ENCODE data around the gene ATP2C1.
"Not testable (repeated sequence)": the region's sequence is repeated elsewhere in the genome, so short reads cannot be mapped to it uniquely, and the experiment has no call there.

ATP2C1 gene

DNA sequence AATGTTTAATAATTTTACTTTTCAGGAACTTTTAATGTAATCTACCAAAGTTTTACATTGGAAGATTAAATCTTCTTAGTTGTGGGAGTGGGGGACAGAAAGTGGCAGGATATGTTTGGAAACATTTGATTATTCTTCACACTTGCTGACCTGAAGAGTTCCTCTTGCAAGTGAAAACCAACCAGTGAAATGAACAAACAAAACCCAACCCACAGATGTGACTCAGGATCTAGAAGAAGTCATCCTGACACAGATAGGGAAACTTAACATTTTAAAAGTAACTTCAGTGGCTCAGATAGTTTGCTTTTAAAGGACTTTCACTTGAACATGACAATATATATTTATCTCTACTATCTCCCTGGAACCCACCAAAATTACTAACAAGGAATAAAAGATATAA, 77.3 kb downstream of the ATP2C1 start:
- H3K4me3 ChIP-seq (ENCODE audit: control insufficient read depth in 1 of 7, extremely low read depth in 1 of 7, insufficient read depth in 4 of 7, low read depth in 2 of 7, low read length in 6 of 7), result no peak overlapping the region
- H3K4me1 ChIP-seq (ENCODE audit: control extremely low read depth in 1 of 4, control insufficient read depth in 4 of 4, insufficient read depth in 4 of 4, low read length in 3 of 4), result no peaks in the 10 kb centered on the region
- H3K27ac ChIP-seq (ENCODE audit: insufficient read depth in 1 of 2, low read depth in 1 of 2, low read length in 2 of 2, poor library complexity in 1 of 2, severe bottlenecking in 2 of 2), result no peak overlapping the region
- H3K27me3 ChIP-seq (replicated peaks in 2 of 5; ENCODE audit: control insufficient read depth in 4 of 5, insufficient read depth in 5 of 5, low read length in 4 of 5), result no peaks in the 10 kb centered on the region
- POLR2A ChIA-PET, result no interaction called here
- no peak for DNase-seq
- H3K9me3 ChIP-seq (ENCODE audit: control extremely low read depth in 1 of 5, control insufficient read depth in 4 of 5, insufficient read depth in 2 of 5, low read depth in 1 of 5, low read length in 4 of 5), result peaks cover 0 to 4% (median 3%) of the 10 kb centered on the region in 5 experiments
- peaks cover 8 to 81% (median 35%) of the 10 kb centered on the region in 4 experiments for H3K36me3 ChIP-seq (ENCODE audit: control insufficient read depth in 4 of 4, insufficient read depth in 4 of 4, low read length in 3 of 4)
- CTCF ChIA-PET, result interaction anchor here (1.0 kb wide), 1 partner anchor 11 kb away, joined by 4 read pairs; no protein-coding TSS in a partner anchor

DNA sequence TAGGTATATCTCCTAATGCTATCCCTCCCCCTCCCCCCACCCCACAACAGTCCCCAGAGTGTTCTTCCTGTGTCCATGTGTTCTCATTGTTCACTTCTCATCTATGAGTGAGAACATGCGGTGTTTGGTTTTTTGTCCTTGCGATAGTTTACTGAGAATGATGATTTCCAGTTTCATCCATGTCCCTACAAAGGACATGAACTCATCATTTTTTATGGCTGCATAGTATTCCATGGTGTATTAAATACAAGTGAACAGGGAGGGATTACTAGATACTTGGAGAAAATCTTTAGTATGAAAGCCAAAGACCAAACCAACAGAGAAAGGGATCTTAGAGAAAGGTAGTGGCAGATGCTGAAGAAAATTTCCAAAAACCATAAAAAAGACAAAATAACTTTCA, 78.7 kb downstream of the ATP2C1 start:
- H3K27ac ChIP-seq (ENCODE audit: insufficient read depth in 1 of 2, low read depth in 1 of 2, low read length in 2 of 2, poor library complexity in 1 of 2, severe bottlenecking in 2 of 2); H3K27me3 ChIP-seq (replicated peaks in 2 of 5; ENCODE audit: control insufficient read depth in 4 of 5, insufficient read depth in 5 of 5, low read length in 4 of 5); H3K9me3 ChIP-seq (ENCODE audit: control extremely low read depth in 1 of 5, control insufficient read depth in 4 of 5, insufficient read depth in 2 of 5, low read depth in 1 of 5, low read length in 4 of 5); POLR2A ChIA-PET; DNase-seq; H3K4me3 ChIP-seq (ENCODE audit: control insufficient read depth in 1 of 7, extremely low read depth in 1 of 7, insufficient read depth in 4 of 7, low read depth in 2 of 7, low read length in 6 of 7); CTCF ChIA-PET; H3K4me1 ChIP-seq (ENCODE audit: control extremely low read depth in 1 of 4, control insufficient read depth in 4 of 4, insufficient read depth in 4 of 4, low read length in 3 of 4): not testable (repeated sequence)
- peaks cover 8 to 81% (median 38%) of the 10 kb centered on the region in 4 experiments for H3K36me3 ChIP-seq (ENCODE audit: control insufficient read depth in 4 of 4, insufficient read depth in 4 of 4, low read length in 3 of 4)
- WGBS (ENCODE audit: insufficient coverage), result no CpG with 5 or more reads among the region's 2 CpGs

DNA sequence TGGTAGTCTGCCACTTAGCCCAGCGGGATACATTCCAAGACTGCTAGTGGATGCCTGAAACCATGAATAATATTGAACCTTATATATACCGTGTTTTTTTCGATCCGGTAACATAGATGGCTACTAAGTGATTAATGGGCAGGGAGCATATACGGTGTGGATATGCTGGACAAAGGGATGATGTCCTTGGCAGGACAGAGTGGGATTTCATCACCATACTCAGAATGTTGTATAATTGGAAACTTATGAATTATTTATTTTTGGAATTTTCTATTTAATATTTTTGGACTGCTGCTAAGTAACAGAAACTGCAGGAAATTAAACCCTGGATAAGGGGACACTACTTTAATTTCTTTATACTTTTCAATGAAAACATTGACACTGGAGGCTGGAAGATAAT, 79.5 kb downstream of the ATP2C1 start:
- WGBS (ENCODE audit: insufficient coverage), result 100% methylated on average over 2 of the region's 5 CpGs
- CTCF ChIA-PET, result no interaction called here
- no peak overlapping the region for H3K4me3 ChIP-seq (ENCODE audit: control insufficient read depth in 1 of 7, extremely low read depth in 1 of 7, insufficient read depth in 4 of 7, low read depth in 2 of 7, low read length in 6 of 7)
- no peak overlapping the region for H3K27ac ChIP-seq (ENCODE audit: insufficient read depth in 1 of 2, low read depth in 1 of 2, low read length in 2 of 2, poor library complexity in 1 of 2, severe bottlenecking in 2 of 2)
- peaks cover 6 to 80% (median 41%) of the 10 kb centered on the region in 4 experiments for H3K36me3 ChIP-seq (ENCODE audit: control insufficient read depth in 4 of 4, insufficient read depth in 4 of 4, low read length in 3 of 4)
- H3K9me3 ChIP-seq (ENCODE audit: control extremely low read depth in 1 of 5, control insufficient read depth in 4 of 5, insufficient read depth in 2 of 5, low read depth in 1 of 5, low read length in 4 of 5), result peaks cover 0 to 4% (median 3%) of the 10 kb centered on the region in 5 experiments
- H3K27me3 ChIP-seq (replicated peaks in 2 of 5; ENCODE audit: control insufficient read depth in 4 of 5, insufficient read depth in 5 of 5, low read length in 4 of 5), result no peaks in the 10 kb centered on the region
- H3K4me1 ChIP-seq (ENCODE audit: control extremely low read depth in 1 of 4, control insufficient read depth in 4 of 4, insufficient read depth in 4 of 4, low read length in 3 of 4), result no peaks in the 10 kb centered on the region
- POLR2A ChIA-PET, result no interaction called here
- DNase-seq, result no peak

DNA sequence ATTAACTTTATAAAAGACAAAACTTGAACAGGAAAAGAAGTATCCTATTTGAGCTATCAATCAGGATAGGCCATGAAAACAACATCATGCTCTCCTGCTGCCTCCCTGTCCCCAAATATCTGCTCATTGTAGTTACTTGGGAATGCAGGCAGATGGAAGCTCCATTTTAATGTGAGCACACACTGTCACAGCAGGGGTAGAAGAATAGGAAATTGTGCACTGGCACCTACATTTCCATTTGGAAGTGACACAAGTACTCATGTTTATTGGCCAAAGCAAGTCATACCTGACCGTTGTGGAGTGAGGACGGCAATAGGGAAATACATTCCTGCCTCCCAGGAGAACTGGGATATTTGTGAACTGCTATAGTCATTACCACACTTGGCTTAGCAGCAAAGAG, 80.3 kb downstream of the ATP2C1 start:
- CTCF ChIA-PET, result interaction anchor here (0.7 to 1.2 kb wide), 4 partner anchors 9 to 272 kb away, joined by 3 read pairs; no protein-coding TSS in a partner anchor
- no peak for DNase-seq
- POLR2A ChIA-PET, result interaction anchor here (0.5 kb wide), 1 partner anchor 58 kb away, joined by 3 read pairs; no protein-coding TSS in a partner anchor
- Histone ChIP-seq H3K36me3 (ENCODE audit: control insufficient read depth in 4 of 4, insufficient read depth in 4 of 4, low read length in 3 of 4) (peaks cover 3 to 72% (median 42%) of the 10 kb centered on the region in 4 experiments), H3K27me3 (replicated peaks in 2 of 5; ENCODE audit: control insufficient read depth in 4 of 5, insufficient read depth in 5 of 5, low read length in 4 of 5) (no peaks in the 10 kb centered on the region), H3K9me3 (ENCODE audit: control extremely low read depth in 1 of 5, control insufficient read depth in 4 of 5, insufficient read depth in 2 of 5, low read depth in 1 of 5, low read length in 4 of 5) (peaks cover 0 to 4% (median 3%) of the 10 kb centered on the region in 5 experiments), H3K4me3 (ENCODE audit: control insufficient read depth in 1 of 7, extremely low read depth in 1 of 7, insufficient read depth in 4 of 7, low read depth in 2 of 7, low read length in 6 of 7) (no peak overlapping the region), H3K4me1 (ENCODE audit: control extremely low read depth in 1 of 4, control insufficient read depth in 4 of 4, insufficient read depth in 4 of 4, low read length in 3 of 4) (no peaks in the 10 kb centered on the region), H3K27ac (ENCODE audit: insufficient read depth in 1 of 2, low read depth in 1 of 2, low read length in 2 of 2, poor library complexity in 1 of 2, severe bottlenecking in 2 of 2) (no peak overlapping the region)
- 100% methylated on average over 1 of the region's 2 CpGs for WGBS (ENCODE audit: insufficient coverage)

DNA sequence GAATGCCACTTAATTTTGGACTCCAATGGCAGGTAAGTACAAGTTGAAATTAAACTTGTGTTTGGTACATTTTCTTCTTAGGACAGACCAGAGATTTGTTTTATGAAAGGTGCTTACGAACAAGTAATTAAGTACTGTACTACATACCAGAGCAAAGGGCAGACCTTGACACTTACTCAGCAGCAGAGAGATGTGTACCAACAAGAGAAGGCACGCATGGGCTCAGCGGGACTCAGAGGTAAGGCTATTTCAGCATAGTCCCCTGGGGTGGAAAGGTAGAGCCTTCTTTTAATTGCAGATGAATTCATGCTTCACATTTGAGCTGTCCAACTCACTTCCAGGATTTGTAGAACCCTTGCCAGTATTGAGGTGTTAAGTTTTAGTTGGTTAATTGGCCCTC, 81.4 kb downstream of the ATP2C1 start:
- H3K36me3 ChIP-seq (ENCODE audit: control insufficient read depth in 4 of 4, insufficient read depth in 4 of 4, low read length in 3 of 4), result peaks cover 3 to 71% (median 44%) of the 10 kb centered on the region in 4 experiments
- H3K4me1 ChIP-seq (ENCODE audit: control extremely low read depth in 1 of 4, control insufficient read depth in 4 of 4, insufficient read depth in 4 of 4, low read length in 3 of 4), result no peaks in the 10 kb centered on the region
- no peak for DNase-seq
- no peak overlapping the region for H3K27ac ChIP-seq (ENCODE audit: insufficient read depth in 1 of 2, low read depth in 1 of 2, low read length in 2 of 2, poor library complexity in 1 of 2, severe bottlenecking in 2 of 2)
- H3K4me3 ChIP-seq (ENCODE audit: control insufficient read depth in 1 of 7, extremely low read depth in 1 of 7, insufficient read depth in 4 of 7, low read depth in 2 of 7, low read length in 6 of 7), result no peak overlapping the region
- 100% methylated on average over 3 of the region's 3 CpGs for WGBS (ENCODE audit: insufficient coverage)
- H3K9me3 ChIP-seq (ENCODE audit: control extremely low read depth in 1 of 5, control insufficient read depth in 4 of 5, insufficient read depth in 2 of 5, low read depth in 1 of 5, low read length in 4 of 5), result peaks cover 0 to 4% (median 3%) of the 10 kb centered on the region in 5 experiments
- H3K27me3 ChIP-seq (replicated peaks in 2 of 5; ENCODE audit: control insufficient read depth in 4 of 5, insufficient read depth in 5 of 5, low read length in 4 of 5), result no peaks in the 10 kb centered on the region
- POLR2A ChIA-PET, result no interaction called here
- CTCF ChIA-PET, result interaction anchor here (1.1 to 1.2 kb wide), 2 partner anchors 10 to 11 kb away, joined by 3 read pairs; no protein-coding TSS in a partner anchor

DNA sequence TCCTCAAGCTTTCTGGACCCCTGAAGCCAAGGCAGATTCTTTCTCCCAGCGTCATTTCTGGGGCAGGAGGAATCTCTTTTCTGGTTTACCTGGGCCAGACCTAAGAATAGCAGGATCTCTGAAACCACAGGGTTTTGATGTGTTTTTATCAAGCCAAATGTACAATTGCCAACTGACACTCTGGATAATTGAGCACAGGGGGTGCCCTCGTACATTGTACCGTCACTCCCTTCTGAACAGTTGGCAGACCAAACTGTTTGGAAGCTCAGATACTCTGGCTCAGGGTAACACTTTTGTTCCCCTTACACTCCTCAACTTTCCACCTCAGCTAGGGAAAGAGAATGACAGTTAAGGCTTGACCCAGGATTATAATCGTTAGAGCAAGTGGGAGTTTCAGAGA, 82.8 kb downstream of the ATP2C1 start:
- Histone ChIP-seq H3K27ac (ENCODE audit: insufficient read depth in 1 of 2, low read depth in 1 of 2, low read length in 2 of 2, poor library complexity in 1 of 2, severe bottlenecking in 2 of 2) (no peak overlapping the region), H3K27me3 (replicated peaks in 2 of 5; ENCODE audit: control insufficient read depth in 4 of 5, insufficient read depth in 5 of 5, low read length in 4 of 5) (no peaks in the 10 kb centered on the region), H3K9me3 (ENCODE audit: control extremely low read depth in 1 of 5, control insufficient read depth in 4 of 5, insufficient read depth in 2 of 5, low read depth in 1 of 5, low read length in 4 of 5) (peaks cover 0 to 4% (median 3%) of the 10 kb centered on the region in 5 experiments), H3K4me1 (ENCODE audit: control extremely low read depth in 1 of 4, control insufficient read depth in 4 of 4, insufficient read depth in 4 of 4, low read length in 3 of 4) (no peaks in the 10 kb centered on the region), H3K36me3 (ENCODE audit: control insufficient read depth in 4 of 4, insufficient read depth in 4 of 4, low read length in 3 of 4) (peaks cover 2 to 70% (median 42%) of the 10 kb centered on the region in 4 experiments), H3K4me3 (ENCODE audit: control insufficient read depth in 1 of 7, extremely low read depth in 1 of 7, insufficient read depth in 4 of 7, low read depth in 2 of 7, low read length in 6 of 7) (no peak overlapping the region)
- no peak for DNase-seq
- WGBS (ENCODE audit: insufficient coverage), result 90% methylated on average over 4 of the region's 4 CpGs
- ChIA-PET CTCF (no interaction called here), POLR2A (interaction anchor here (0.6 kb wide), 1 partner anchor 21 kb away, joined by 3 read pairs; no protein-coding TSS in a partner anchor)

DNA sequence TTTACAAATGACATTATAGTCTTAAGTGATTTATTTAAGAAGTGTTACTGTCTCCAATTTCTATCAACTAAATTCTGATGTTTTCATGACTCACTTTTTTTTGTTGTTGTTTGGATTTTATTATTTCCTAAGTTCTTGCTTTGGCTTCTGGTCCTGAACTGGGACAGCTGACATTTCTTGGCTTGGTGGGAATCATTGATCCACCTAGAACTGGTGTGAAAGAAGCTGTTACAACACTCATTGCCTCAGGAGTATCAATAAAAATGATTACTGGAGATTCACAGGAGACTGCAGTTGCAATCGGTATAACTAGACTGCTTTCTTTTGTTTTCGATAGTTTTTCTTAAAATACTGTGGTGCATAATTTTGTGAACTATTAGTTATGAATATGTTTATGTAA, 85.2 kb downstream of the ATP2C1 start:
- 96% methylated on average over 2 of the region's 2 CpGs for WGBS (ENCODE audit: insufficient coverage)
- H3K27me3 ChIP-seq (replicated peaks in 2 of 5; ENCODE audit: control insufficient read depth in 4 of 5, insufficient read depth in 5 of 5, low read length in 4 of 5), result no peaks in the 10 kb centered on the region
- H3K27ac ChIP-seq (ENCODE audit: insufficient read depth in 1 of 2, low read depth in 1 of 2, low read length in 2 of 2, poor library complexity in 1 of 2, severe bottlenecking in 2 of 2), result no peak overlapping the region
- ChIA-PET CTCF (interaction anchor here (1.0 kb wide), 1 partner anchor 45 kb away, joined by 3 read pairs; no protein-coding TSS in a partner anchor), POLR2A (no interaction called here)
- H3K9me3 ChIP-seq (ENCODE audit: control extremely low read depth in 1 of 5, control insufficient read depth in 4 of 5, insufficient read depth in 2 of 5, low read depth in 1 of 5, low read length in 4 of 5), result no peaks in the 10 kb centered on the region
- H3K36me3 ChIP-seq (ENCODE audit: control insufficient read depth in 4 of 4, insufficient read depth in 4 of 4, low read length in 3 of 4), result peaks cover 2 to 71% (median 41%) of the 10 kb centered on the region in 4 experiments
- no peaks in the 10 kb centered on the region for H3K4me1 ChIP-seq (ENCODE audit: control extremely low read depth in 1 of 4, control insufficient read depth in 4 of 4, insufficient read depth in 4 of 4, low read length in 3 of 4)
- no peak overlapping the region for H3K4me3 ChIP-seq (ENCODE audit: control insufficient read depth in 1 of 7, extremely low read depth in 1 of 7, insufficient read depth in 4 of 7, low read depth in 2 of 7, low read length in 6 of 7)
- DNase-seq, result no peak
